NCI-H187 treated with DMSO at 0.1 percent for 48 hours (cell line): Measurements from ENCODE around the gene USP37.

Experiments used
- DNase-seq: peaks from one replicate; lab custom pipeline; 2025; lab: John Stamatoyannopoulos, UW

Gene USP37

DNA sequence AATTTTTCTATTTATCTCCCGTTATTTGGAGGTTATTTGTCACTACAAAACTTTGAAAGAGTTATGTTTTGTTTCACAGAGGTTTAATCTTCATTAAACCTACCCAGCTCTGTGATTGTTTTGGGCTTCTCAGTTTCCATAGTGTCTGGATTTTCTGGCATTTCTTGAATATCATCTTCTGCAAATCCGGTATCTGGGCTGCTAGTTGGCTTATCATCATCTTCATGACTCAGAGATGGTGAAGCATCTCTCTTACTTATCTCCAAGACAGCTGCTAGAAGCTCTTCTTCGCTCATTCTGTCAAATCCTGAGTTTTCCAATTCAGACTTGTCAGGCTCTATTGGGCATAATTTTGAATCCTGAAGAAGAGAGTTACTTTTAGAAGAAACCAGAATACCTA, 93.6 kb downstream of the USP37 start:
- no peak for DNase-seq

DNA sequence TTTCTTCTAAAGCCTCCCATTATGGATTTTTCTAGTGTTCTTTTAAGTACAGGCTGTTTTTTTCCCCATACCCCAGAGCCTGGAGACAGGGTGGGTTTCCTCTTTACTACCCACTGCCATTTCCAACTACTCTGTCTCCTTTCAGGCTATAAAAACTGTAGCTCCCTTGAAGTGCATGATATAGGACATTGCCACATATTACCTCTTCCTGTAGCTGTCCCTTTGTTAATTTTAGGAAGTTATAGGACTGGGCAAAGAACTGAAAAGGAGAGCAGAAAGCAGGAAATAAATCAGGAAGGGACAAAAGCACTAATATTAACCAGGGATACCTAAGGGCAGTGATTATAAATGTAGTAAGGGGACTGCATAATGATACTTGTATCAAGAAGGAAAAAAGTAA, 95.2 kb downstream of the USP37 start:
- no peak for DNase-seq

DNA sequence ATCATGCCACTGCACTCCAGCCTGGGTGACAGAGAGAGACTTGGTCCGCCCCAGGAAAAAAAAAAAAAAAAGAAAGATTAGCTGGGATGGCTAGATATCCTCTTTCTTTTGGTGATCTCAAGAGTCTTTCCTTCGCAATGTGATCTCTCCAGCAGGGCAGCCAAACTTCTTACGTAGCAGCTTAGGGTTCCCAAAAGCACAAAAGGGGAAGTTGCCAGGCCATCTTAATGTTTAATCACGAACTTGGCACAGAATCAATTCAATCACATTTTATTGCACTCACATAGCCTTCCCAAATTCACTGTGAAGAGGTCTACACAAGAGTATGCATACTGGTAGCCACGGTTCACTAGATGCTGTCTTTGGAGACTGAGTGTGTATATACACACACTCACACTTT, 96.2 kb downstream of the USP37 start:
- no peak for DNase-seq

DNA sequence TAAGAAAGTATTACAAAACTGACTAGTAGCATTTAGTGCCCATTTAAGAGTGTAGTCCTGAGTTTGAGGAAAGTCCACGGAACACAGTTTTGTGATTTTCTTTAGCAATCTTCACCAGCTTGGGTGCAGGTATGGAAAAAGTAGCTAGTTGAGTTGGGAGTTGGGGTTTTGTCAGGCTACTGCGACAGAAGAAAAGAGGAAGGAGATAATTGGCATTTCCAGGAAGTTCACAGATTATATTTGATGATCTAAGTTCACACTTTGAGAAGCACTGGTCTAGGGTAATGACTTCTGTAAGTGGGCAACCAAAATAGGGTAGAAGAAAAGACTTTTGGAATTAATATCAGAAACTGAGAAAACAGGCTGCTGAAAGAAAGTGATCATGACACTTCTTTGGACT, 97.1 kb downstream of the USP37 start:
- DNase-seq = no peak

DNA sequence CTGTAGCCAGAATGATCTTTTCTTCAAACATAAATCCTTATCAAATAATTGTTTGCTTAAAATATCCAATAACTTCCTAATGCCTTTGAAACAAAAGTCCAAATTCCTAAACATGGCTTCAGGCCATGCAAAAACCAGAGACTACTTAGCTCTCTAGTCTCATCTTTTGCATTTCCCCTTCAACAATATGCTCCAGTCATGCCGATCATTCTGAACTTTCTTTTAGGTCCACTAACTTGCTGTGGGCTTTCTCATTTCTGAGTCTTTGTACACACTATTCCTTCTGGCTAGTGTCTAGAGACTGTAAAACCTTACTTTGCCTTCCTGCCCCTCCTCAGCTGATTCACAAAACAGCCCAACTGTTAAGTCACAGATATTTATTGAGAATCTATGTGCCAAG, 97.7 kb downstream of the USP37 start:
- no peak for DNase-seq

DNA sequence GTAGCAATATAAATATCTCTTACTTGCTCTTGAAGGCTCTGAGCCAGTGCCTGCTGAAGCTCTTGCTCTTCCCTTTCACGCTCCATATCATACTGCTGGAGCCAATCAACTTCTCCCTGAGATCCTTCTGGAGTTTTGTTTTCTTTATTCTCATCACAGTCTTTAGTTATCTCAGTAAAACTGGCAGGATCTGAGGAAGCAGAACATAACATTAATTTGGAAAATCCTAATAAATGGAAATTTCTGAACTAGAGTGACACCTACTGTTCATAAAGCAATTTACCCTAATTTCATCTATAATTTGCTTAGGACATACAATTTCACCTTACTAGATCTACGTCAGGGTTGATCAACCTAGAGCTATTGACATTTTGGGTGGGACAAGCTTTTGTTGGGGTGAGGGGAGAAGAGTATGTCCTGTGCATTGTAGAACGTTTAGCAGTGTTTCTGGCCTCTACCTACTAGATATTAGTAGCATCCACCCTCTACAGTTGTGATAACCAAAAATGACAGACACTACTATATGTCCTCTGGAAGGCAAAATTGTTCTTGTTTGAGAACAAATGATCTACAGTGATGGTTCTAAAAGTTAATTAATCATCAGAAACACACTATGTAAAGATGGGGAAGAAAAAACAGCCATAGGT, 102.0 kb downstream of the USP37 start:
- no peak for DNase-seq

DNA sequence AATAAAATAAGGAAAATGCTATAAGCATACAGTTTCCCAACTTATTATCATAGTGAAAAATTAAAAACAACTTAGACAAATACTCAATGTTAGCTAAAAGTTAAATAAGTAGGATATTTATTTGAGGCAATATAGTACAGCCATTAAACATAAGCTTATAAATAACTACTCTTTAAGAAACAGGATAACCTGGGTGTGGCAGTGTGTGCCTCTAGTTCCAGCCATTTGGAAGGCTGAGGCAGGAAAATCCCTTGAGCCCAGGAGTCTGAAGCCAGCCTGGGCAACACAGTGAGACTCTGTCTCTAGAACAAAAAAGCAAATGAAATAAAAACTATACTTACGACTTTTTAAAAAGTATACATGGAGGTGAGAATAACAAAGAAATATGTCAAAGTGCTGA, 109.6 kb downstream of the USP37 start:
- DNase-seq = no peak

DNA sequence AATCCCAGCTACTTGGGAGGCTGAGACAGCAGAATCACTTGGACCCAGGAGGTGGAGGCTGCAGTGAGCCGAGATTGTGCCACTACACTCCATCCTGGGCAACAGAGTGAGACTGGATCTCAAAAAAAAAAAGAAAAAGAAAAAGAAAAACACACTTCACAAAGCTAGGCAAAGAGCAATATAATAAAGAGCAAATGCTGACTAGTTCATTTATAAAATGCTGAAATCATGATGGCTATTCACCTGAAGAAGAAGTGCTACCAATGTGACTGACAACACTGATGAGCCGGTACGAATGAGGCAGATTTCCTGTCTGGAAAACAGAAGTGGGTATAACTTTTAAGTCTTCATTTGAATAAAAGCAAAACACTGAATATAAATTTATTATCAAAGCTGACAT, 111.3 kb downstream of the USP37 start:
- DNase-seq = no peak

DNA sequence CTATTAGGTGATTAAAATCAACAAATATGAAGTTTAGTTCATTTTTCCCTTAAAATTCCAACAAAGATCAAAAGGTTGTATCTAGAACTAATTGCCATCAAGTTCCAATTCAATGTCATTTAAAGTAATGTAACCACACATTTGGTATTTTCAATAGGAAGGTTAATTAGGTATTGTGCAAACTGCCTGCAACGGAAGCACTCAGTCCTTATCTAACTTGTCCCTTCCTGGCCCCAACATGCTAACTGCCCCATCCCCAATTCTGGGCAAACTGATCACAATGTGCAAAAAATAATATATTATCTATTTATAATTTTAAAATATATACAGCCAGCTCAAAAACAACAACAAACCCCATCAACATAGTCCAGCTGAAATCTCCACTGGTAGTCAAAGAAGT, 116.1 kb downstream of the USP37 start:
- no peak for DNase-seq

DNA sequence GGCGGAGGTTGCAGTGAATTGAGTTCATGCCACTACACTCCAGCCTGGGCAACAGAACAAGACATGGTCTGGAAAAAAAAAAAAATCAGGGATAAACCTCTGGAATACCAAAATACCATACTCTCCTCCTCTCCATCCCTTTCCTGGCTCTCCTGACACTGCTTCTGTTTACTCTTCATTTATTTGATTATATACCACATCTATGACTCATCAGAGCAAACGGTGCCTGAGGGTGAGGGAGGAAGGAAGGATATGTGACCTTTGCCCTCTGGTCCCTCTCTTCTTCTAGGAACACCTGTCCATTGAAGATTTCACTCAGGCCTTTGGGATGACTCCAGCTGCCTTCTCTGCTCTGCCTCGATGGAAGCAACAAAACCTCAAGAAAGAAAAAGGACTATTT, 119.2 kb downstream of the USP37 start:
- DNase-seq = no peak

DNA sequence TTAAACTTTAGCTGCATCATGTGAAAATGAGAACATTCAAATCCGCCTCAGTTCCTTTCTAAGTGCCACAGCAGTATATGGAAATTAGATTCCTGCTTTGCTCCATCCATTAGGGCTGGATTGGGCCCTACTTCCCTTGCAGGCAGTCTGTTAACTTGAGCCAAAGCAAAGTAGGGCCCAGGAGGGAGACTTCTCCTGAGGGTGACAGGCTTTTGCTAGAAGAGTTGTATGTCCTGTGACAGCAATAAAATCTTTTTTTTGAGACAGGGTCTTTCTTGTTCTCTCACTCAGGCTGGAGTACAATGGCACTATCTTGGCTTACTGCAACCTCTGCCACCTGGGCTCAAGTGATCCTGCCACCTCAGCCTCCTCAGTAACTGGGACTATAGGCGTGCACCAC, 121.1 kb downstream of the USP37 start:
- no peak for DNase-seq

DNA sequence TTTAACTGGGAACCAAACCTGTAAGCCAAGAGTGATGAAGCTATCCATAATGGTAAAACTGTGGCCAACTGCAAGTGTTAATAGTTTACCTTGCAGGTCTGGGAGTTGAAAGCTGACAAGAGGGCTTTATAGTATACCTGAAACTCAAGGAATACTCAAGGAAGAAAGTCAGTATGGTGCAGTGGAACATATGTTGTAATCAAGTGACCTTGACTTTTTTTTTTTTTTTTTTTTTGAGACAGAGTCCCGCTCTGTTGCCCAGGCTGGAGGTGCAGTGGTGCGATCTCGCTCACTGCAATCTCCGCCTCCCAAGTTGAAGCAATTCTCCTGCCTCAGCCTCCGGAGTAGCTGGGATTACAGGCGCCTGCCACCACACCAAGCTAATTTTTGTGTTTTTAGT, 121.6 kb downstream of the USP37 start:
- DNase-seq = no peak

DNA sequence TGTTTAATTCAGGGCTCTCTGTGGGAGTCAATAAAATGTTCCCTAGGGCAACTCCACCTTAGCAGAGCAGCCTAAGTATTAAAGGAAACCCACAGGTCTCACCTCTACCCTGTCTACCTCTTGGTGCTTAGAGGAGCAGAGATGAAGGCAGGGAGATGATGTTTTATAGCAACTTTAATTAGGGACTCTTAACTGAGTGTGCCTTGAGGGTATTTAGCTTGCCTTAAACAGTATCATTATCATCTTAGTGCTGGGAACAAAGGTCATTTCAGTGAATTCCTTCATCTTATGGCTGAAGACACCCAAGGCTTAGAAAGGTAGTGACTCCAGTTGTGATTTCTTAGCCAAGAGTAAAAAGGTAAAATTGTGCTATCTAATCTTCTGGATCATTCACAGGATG, 122.5 kb downstream of the USP37 start:
- no peak for DNase-seq

DNA sequence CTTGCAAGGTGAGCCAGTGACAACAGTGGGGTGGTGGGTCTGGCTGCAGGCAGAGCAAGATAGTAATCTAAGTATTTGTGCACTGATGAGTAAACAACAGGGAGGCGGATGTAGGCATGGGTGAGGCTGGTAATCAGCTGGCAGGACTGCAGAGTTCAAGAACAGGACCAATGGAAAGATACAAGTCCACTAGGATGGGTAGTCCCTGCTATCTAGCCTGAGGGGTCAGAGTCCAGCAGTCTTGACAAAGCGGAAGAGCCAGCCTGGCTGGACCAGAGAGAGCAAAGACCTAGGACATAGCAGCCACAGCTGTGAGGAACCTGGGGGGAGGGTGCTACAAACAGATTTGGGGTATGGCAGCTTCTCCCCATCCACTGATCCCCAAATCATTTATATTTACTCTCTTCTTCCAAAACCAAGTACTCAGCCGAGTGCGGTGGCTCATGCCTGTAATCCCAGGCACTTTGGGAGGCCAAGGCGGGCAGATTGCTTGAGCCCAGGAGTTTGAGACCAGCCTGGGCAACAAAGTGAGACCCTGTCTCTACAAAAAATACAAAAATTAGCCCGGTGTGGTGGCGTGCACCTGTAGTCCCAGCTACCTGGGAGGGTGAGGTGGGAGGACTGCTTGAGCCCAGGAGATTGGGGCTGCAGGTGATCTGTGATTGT, 123.3 kb downstream of the USP37 start:
- no peak for DNase-seq

DNA sequence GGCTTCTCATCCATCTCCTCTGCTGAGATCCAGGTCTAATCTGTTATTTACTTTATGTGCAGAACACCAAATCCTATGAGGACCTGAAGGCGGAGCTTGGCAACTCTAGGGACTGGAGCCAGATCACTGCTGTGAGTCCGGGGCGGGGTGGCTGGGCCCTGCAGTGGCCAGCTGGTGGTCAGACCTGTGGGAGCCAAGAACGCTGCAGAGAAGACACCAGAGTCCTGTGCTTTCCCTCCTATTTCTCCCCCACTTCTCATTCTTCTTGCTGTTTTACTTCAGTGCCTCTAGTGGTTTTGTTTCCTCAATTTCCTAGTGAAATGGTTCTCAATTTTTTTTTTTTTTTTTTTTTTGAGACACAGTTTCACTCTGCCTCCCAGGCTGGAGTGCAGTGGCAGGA, 129.6 kb downstream of the USP37 start:
- DNase-seq = no peak

DNA sequence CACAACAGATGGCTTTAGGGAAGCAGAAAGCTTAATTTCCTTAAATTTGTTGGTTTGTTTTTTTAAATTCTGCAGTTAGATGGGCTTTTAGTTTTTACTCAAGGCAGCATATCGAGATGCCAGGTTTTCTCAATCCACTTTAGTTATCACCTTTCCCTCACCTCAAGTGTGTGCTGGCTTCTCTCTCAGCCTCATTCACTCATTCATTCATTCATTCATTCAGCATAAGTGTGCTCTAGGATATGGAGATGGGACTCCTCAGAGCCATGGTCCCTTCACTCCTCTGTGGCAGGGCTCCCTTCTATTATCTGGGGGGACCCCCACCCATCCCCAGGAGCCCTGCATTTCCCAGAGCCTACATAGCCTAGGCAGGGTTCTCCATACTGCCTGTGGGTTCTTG, 130.2 kb downstream of the USP37 start:
- no peak for DNase-seq

DNA sequence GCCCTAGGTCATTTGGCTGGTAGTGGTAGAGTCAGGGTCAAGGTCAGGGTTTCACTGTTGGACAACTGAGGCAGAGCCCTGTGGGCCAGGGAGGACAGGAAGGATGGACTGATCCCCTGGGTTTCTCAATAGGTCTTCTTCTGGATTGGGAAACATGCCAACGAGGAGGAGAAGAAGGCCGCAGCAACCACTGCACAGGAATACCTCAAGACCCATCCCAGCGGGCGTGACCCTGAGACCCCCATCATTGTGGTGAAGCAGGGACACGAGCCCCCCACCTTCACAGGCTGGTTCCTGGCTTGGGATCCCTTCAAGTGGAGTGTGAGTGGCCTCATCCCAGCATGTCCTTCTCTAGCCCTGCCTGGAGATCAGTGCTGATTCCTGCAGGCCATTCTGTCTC, 131.2 kb downstream of the USP37 start:
- DNase-seq = no peak

DNA sequence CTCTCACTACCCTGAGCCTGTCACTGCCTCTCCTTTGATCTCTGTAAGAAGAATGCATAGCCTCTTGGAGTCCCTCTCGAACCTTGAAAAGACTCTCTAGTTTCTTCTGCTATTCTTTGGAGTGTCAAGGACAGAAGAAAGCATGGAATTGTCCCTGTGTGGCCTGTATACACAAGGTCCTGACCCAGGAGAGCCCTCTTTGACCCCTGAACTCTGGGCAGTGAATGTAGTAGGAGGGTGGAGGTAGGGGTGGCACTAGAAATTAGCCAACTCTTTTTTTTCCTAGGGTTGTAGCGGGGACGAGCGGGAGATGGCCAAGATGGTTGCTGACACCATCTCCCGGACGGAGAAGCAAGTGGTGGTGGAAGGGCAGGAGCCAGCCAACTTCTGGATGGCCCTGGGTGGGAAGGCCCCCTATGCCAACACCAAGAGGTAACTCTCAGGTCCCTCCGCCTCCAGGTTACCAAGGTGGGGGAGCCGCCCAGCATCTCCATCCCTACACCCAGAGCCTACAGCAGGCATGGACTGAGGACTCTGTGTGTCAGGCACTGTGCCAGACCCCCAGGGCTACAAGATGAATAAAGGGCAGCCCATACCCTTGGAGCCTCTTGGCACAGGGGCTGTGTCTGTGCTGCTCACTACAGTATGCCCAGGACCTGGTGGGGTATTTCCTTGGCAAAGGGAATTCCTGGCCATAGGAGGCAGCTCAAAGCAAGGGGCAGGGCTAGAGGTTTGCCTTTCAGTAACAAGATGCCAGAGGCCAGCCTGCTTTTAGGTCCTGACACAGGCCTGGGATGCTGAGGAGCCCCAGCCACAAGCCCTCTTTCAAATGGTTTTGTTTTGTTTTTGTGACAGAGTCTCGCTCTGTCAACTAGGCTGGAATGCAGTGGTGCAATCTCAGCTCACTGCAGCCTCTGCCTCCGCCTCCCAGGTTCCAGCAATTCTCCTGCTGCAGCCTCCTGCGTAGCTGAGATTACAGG, 132.9 kb downstream of the USP37 start:
- DNase-seq = no peak

DNA sequence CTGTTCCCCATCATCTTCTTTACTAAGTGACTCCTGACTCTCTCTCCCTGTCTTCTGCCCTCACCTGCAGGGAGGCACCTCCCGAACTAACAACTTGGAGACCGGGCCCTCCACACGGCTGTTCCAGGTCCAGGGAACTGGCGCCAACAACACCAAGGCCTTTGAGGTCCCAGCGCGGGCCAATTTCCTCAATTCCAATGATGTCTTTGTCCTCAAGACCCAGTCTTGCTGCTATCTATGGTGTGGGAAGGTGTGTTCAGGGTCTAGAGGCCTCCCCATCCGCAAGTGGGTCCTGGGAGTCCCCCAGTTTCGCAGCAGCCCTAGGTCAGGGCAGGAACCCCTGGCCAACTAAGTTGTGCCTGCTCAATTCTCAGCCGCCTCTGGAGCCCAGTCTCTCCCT, 133.7 kb downstream of the USP37 start:
- no peak for DNase-seq

DNA sequence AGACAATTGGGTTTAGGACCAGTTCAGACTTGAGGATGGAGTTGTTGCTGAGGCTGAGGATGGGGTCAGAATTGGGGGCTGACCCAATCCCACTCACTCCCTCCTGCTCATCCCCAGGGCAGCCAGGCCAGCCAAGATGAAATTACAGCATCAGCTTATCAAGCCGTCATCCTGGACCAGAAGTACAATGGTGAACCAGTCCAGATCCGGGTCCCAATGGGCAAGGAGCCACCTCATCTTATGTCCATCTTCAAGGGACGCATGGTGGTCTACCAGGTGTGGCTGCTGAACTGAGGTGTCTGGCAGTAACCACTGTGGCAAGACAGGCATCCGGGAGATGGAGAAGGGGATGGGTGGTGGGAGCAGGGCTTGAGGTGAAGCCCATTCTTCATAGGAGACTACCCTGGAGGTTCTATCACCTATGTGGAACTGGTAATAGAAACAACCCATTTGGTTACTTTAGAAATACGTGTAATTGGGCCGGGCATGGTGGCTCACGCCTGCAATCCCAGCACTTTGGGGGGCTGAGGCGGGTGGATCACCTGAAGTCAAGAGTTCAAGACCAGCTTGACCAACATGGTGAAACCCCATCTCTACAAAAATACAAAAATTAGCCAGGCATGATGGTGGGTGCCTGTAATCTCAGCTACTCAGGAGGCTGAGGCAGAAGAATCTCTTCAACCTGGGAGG, 135.3 kb downstream of the USP37 start:
- DNase-seq = no peak

DNA sequence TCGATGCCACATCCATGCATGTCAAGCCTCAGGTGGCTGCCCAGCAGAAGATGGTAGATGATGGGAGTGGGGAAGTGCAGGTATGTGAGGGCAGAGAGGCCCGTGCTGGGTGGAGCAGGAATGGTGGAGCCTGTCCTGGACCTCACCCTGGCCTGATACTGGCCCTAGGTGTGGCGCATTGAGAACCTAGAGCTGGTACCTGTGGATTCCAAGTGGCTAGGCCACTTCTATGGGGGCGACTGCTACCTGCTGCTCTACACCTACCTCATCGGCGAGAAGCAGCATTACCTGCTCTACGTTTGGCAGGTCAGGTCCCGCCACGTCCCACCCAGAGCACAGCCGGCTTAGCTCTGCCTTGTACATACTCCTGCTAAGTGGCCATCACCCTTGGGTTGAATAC, 136.3 kb downstream of the USP37 start:
- DNase-seq = no peak

DNA sequence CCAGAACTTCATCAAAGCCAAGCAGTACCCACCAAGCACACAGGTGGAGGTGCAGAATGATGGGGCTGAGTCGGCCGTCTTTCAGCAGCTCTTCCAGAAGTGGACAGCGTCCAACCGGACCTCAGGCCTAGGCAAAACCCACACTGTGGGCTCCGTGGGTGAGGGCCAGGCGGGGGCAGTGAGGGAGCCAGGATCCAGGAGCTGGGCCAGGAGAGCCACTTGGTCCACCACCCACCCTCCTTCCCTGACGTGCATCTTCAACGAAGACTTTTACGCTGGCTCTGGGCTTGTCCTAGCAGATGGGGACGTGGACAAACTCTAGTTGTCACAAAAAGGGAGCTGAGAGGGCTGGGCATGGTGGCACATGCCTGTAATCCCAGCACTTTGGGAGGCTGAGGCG, 137.4 kb downstream of the USP37 start:
- DNase-seq = no peak
